H9 (cell line): ENCODE results near the gene ATP6AP1. TPM values are rescaled to one million over a fixed set of nuclear protein-coding genes. Genes with fewer than 3 reads are reported as not detected.

Source experiments
- DNase-seq: peaks from one replicate; pipeline ENCODE4 v3.0.0-alpha.2; 2017
- H2AFZ ChIP-seq: one replicate; pipeline ENCODE4 v1.6.1; 2013; ENCODE audit warnings: mild to moderate bottlenecking, low read length, control low read depth, moderate library complexity
- H2AK5ac ChIP-seq: 2 replicates; pipeline ENCODE4 v1.6.1; 2013; ENCODE audit warnings: low read length, control low read depth, mixed read lengths; ENCODE audit not compliant: insufficient read length
- H2BK120ac ChIP-seq: one replicate; pipeline ENCODE4 v1.6.1; 2013; ENCODE audit warnings: low read depth, mild to moderate bottlenecking, low read length, control low read depth, inconsistent platforms; ENCODE audit not compliant: poor library complexity, severe bottlenecking
- H2BK12ac ChIP-seq: 2 replicates; pipeline ENCODE4 v1.6.1; 2013; ENCODE audit warnings: low read length, control low read depth, mixed read lengths, low read depth; ENCODE audit not compliant: insufficient read length
- H2BK15ac ChIP-seq: 2 replicates; pipeline ENCODE4 v1.6.1; 2013; ENCODE audit warnings: low read depth, low read length, control low read depth
- H2BK20ac ChIP-seq: one replicate; pipeline ENCODE4 v1.6.1; 2013; ENCODE audit warnings: low read depth, mild to moderate bottlenecking, low read length, control low read depth, inconsistent platforms; ENCODE audit not compliant: poor library complexity, severe bottlenecking
- H2BK5ac ChIP-seq: 2 replicates; pipeline ENCODE4 v1.6.1; 2013; ENCODE audit warnings: low read length, control low read depth, mixed read lengths; ENCODE audit not compliant: insufficient read length
- H3K14ac ChIP-seq: 2 replicates; pipeline ENCODE4 v1.6.1; 2013; ENCODE audit warnings: low read length, control low read depth; ENCODE audit not compliant: insufficient read depth
- H3K18ac ChIP-seq: 2 replicates; pipeline ENCODE4 v1.6.1; 2013; ENCODE audit warnings: low read depth, mild to moderate bottlenecking, mixed read lengths, low read length, control low read depth; ENCODE audit not compliant: insufficient read length
- H3K23ac ChIP-seq: 2 replicates; pipeline ENCODE4 v1.6.1; 2013; ENCODE audit warnings: low read length, control low read depth, mixed read lengths, low read depth; ENCODE audit not compliant: insufficient read length
- H3K23me2 ChIP-seq: 2 replicates; pipeline ENCODE4 v1.6.1; 2013; ENCODE audit warnings: low read depth, mild to moderate bottlenecking, mixed read lengths, low read length, control low read depth; ENCODE audit not compliant: insufficient read length, poor library complexity, severe bottlenecking
- H3K27ac ChIP-seq: 2 replicates; pipeline ENCODE4 v1.5.1; 2013; ENCODE audit warnings: low read length, control low read depth, mixed read lengths, low read depth; ENCODE audit not compliant: insufficient read length
- H3K27me3 ChIP-seq: 2 replicates; pipeline ENCODE4 v1.6.1; 2013; ENCODE audit warnings: low read length, control low read depth, inconsistent platforms; ENCODE audit not compliant: insufficient read depth
- H3K4ac ChIP-seq: 2 replicates; pipeline ENCODE4 v1.6.1; 2013; ENCODE audit warnings: low read depth, mild to moderate bottlenecking, control low read depth, inconsistent platforms, low read length, moderate library complexity
- H3K4me1 ChIP-seq: 2 replicates; pipeline ENCODE4 v1.6.1; 2013; ENCODE audit warnings: low read length, control low read depth, inconsistent platforms; ENCODE audit not compliant: insufficient read depth
- H3K4me2 ChIP-seq: 2 replicates; pipeline ENCODE4 v1.6.1; 2013; ENCODE audit warnings: low read length, control low read depth, mixed read lengths; ENCODE audit not compliant: insufficient read length, insufficient read depth
- H3K56ac ChIP-seq: 2 replicates; pipeline ENCODE4 v1.6.1; 2013; ENCODE audit warnings: low read depth, mild to moderate bottlenecking, mixed read lengths, low read length, control low read depth; ENCODE audit not compliant: insufficient read length
- H3K79me1 ChIP-seq: 2 replicates; pipeline ENCODE4 v1.6.1; 2013; ENCODE audit warnings: low read depth, mild to moderate bottlenecking, moderate library complexity, low read length, control low read depth, inconsistent platforms; ENCODE audit not compliant: insufficient read depth, poor library complexity, severe bottlenecking
- H3K79me2 ChIP-seq: 2 replicates; pipeline ENCODE4 v1.6.1; 2013; ENCODE audit warnings: low read length, control low read depth, inconsistent platforms; ENCODE audit not compliant: insufficient read depth
- H3K9ac ChIP-seq: 2 replicates; pipeline ENCODE4 v1.6.1; 2013; ENCODE audit warnings: low read length, control low read depth, mixed read lengths; ENCODE audit not compliant: insufficient read length; ENCODE audit errors: extremely low read depth
- H3K9me3 ChIP-seq: one replicate; pipeline ENCODE4 v1.6.1; 2013; ENCODE audit warnings: low read depth, low read length, inconsistent platforms; ENCODE audit not compliant: control insufficient read depth
- H3T11ph ChIP-seq: one replicate; pipeline ENCODE4 v1.6.1; 2013; ENCODE audit warnings: mild to moderate bottlenecking, low read length, control low read depth, inconsistent platforms
- H4K20me1 ChIP-seq: one replicate; pipeline ENCODE4 v1.6.1; 2013; ENCODE audit not compliant: control insufficient read depth, insufficient read length, insufficient read depth
- H4K5ac ChIP-seq: 2 replicates; pipeline ENCODE4 v1.6.1; 2013; ENCODE audit warnings: low read depth, mild to moderate bottlenecking, mixed read lengths, low read length, control low read depth; ENCODE audit not compliant: insufficient read length
- H4K8ac ChIP-seq: replicated peaks from 2 replicates; pipeline ENCODE4 v1.6.1; 2013; ENCODE audit warnings: low read length, control low read depth, mixed read lengths, low read depth; ENCODE audit not compliant: insufficient read length
- H4K91ac ChIP-seq: 2 replicates; pipeline ENCODE4 v1.6.1; 2013; ENCODE audit warnings: low read depth, mild to moderate bottlenecking, moderate library complexity, mixed read lengths, low read length, control low read depth; ENCODE audit not compliant: insufficient read length
- H3K27ac Mint-ChIP-seq, 3 experiments: 2 replicates in 2 of 3; 3 replicates in 1 of 3; pipeline ENCODE4 v1.8.0; 2020 to 2021; ENCODE audit warnings: mixed read lengths in 3 of 3, mild to moderate bottlenecking in 1 of 3, moderate library complexity in 1 of 3
- H3K27me3 Mint-ChIP-seq: 2 replicates; pipeline ENCODE4 v1.8.0; 2021; ENCODE audit warnings: low read depth, mild to moderate bottlenecking, moderate library complexity, mixed read lengths
- H3K36me3 Mint-ChIP-seq, 3 experiments: 2 replicates in 2 of 3; 3 replicates in 1 of 3; pipeline ENCODE4 v1.8.0; 2020 to 2021; ENCODE audit warnings: low read depth in 3 of 3, mixed read lengths in 3 of 3; ENCODE audit not compliant: insufficient read depth in 1 of 3
- H3K4me1 Mint-ChIP-seq, 2 experiments: 2 replicates each; pipeline ENCODE4 v1.8.0; 2020; ENCODE audit warnings: mixed read lengths in 2 of 2
- H3K4me3 Mint-ChIP-seq, 2 experiments: 2 replicates in 1 of 2; 3 replicates in 1 of 2; pipeline ENCODE4 v1.8.0; 2020 to 2021; ENCODE audit warnings: mild to moderate bottlenecking in 2 of 2, mixed read lengths in 2 of 2, moderate library complexity in 1 of 2
- H3K9me3 Mint-ChIP-seq, 2 experiments: 2 replicates in 1 of 2; 3 replicates in 1 of 2; pipeline ENCODE4 v1.8.0; 2020; ENCODE audit warnings: mild to moderate bottlenecking in 2 of 2, mixed read lengths in 2 of 2, moderate library complexity in 1 of 2
- WGBS: extraction: QIAGEN DNeasy Blood & Tissue Kit; methylation state at CpG from one replicate; pipeline ENCODE4 v1.1.7; 2013; ENCODE audit warnings: missing lambda C conversion rate, low lambda C conversion rate, mixed read lengths; ENCODE audit not compliant: insufficient read length; ENCODE audit errors: extremely low coverage; 5-methylcytosine and 5-hydroxymethylcytosine counted together
- total RNA-seq: library from RNA; stranded (reverse); gene quantifications from 2 replicates; pipeline ENCODE4 v1.2.1, GENCODE V29; 2021
- TF ChIP-seq, protein P1 (sequence below): fragments of 200-600 bp; sonication (generic); conservative IDR thresholded peaks from 3 replicates; pipeline ENCODE4 v1.8.0; 2021; ENCODE audit warnings: antibody characterized with exemption, mild to moderate bottlenecking

Gene ATP6AP1
- total RNA-seq, 1 experiment from 2014 or later, result 45.6 TPM

DNA sequence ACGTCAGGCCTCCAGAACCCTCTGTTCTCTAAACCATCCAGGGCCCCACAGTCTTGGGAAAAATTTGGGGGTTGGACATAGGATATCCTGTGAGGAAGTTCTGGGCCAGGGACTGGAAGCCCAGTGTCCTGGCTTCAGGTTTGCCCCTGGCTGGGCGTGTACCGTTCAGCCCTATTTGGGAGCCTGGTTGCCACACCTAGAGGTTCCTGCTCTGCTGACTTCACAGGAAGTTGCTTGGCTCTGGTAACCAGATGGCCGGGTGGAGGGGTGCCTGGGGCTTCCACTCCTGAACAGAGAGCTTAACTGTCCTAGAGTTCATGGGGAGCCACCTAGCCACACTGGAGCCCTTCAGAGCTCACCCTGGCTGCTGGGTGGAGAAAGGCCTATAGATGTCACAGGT lies 16.0 kb upstream of the ATP6AP1 start:
- H3K14ac ChIP-seq, result no peak overlapping the region
- Mint-ChIP-seq H3K4me3 (peak overlapping the region; percentile 78 to 79; a peak in 4 of 5 replicates), H3K36me3 (peaks cover 17 to 35% (median 21%) of the 10 kb centered on the region in 3 experiments), H3K4me1 (peaks cover 10 to 15% of the 10 kb centered on the region in 2 experiments), H3K27ac (no peak overlapping the region), H3K27me3 (no peaks in the 10 kb centered on the region), H3K9me3 (peaks cover 47 to 62% of the 10 kb centered on the region in 2 experiments)
- peaks cover 18% of the 10 kb centered on the region for H3K9me3 ChIP-seq
- H3K79me1 ChIP-seq, result no peaks in the 10 kb centered on the region
- H4K91ac ChIP-seq, result no peak overlapping the region
- TF ChIP-seq, protein P1, sequence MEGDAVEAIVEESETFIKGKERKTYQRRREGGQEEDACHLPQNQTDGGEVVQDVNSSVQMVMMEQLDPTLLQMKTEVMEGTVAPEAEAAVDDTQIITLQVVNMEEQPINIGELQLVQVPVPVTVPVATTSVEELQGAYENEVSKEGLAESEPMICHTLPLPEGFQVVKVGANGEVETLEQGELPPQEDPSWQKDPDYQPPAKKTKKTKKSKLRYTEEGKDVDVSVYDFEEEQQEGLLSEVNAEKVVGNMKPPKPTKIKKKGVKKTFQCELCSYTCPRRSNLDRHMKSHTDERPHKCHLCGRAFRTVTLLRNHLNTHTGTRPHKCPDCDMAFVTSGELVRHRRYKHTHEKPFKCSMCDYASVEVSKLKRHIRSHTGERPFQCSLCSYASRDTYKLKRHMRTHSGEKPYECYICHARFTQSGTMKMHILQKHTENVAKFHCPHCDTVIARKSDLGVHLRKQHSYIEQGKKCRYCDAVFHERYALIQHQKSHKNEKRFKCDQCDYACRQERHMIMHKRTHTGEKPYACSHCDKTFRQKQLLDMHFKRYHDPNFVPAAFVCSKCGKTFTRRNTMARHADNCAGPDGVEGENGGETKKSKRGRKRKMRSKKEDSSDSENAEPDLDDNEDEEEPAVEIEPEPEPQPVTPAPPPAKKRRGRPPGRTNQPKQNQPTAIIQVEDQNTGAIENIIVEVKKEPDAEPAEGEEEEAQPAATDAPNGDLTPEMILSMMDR, result no peak
- H2AFZ ChIP-seq, result no peak overlapping the region
- no peak overlapping the region for H4K5ac ChIP-seq
- H3K4me2 ChIP-seq, result peak overlapping the region; percentile 43
- no peak overlapping the region for H2BK120ac ChIP-seq
- H3K79me2 ChIP-seq, result no peaks in the 10 kb centered on the region
- H2BK5ac ChIP-seq, result no peak overlapping the region
- no peak overlapping the region for H3K4ac ChIP-seq
- no peak overlapping the region for H2BK15ac ChIP-seq
- no peak overlapping the region for H2BK12ac ChIP-seq
- no peaks in the 10 kb centered on the region for H3K4me1 ChIP-seq
- H2AK5ac ChIP-seq, result no peak overlapping the region
- H3T11ph ChIP-seq, result no peak overlapping the region
- DNase-seq, result no peak
- no peak overlapping the region for H3K27ac ChIP-seq
- H3K56ac ChIP-seq, result no peak overlapping the region
- no peak overlapping the region for H3K23ac ChIP-seq
- H3K27me3 ChIP-seq, result no peaks in the 10 kb centered on the region
- H3K9ac ChIP-seq, result no peak overlapping the region
- no peak overlapping the region for H3K18ac ChIP-seq
- no CpG with 5 or more reads among the region's 4 CpGs for WGBS
- no peak overlapping the region for H2BK20ac ChIP-seq
- peaks cover 4% of the 10 kb centered on the region for H3K23me2 ChIP-seq
- H4K20me1 ChIP-seq, result no peaks in the 10 kb centered on the region
- no peak overlapping the region for H4K8ac ChIP-seq
